ENCODE results near the gene SYNPO2L. TPM values are rescaled to one million over a fixed set of nuclear protein-coding genes. Genes with fewer than 3 reads are reported as not detected.
A peak's percentile ranks its signal among the peaks of the same experiment; 100 is the strongest.

The SYNPO2L gene
- total and polyA plus RNA-seq, 2 donors from 2014 or later: 0.15 to 0.38 TPM

GRCh38 chr10:73627300-73627699 lies 28.5 kb downstream of the SYNPO2L start:
- H3K27me3 ChIP-seq (ENCODE audit: control insufficient read depth, insufficient read depth, low read length): no peaks in the 10 kb centered on the region
- DNase-seq: no peak
- H3K9me3 ChIP-seq (ENCODE audit: control insufficient read depth in 2 of 3, insufficient read depth in 1 of 3, low read length in 3 of 3): no peaks in the 10 kb centered on the region
- no peaks in the 10 kb centered on the region for H3K4me1 ChIP-seq (ENCODE audit: control insufficient read depth in 2 of 3, insufficient read depth in 2 of 3, low read depth in 1 of 3, low read length in 3 of 3)
- H3K36me3 ChIP-seq (ENCODE audit: control insufficient read depth in 2 of 3, insufficient read depth in 3 of 3, low read length in 3 of 3): no peaks in the 10 kb centered on the region
- intact Hi-C loops (cut with DNase I): no loop called here
- no peak overlapping the region for H3K27ac ChIP-seq (ENCODE audit: low read depth in 2 of 2, low read length in 2 of 2)
- H3K9ac ChIP-seq (ENCODE audit: low read length in 3 of 3): no peak overlapping the region
- TF ChIP-seq, protein P1, sequence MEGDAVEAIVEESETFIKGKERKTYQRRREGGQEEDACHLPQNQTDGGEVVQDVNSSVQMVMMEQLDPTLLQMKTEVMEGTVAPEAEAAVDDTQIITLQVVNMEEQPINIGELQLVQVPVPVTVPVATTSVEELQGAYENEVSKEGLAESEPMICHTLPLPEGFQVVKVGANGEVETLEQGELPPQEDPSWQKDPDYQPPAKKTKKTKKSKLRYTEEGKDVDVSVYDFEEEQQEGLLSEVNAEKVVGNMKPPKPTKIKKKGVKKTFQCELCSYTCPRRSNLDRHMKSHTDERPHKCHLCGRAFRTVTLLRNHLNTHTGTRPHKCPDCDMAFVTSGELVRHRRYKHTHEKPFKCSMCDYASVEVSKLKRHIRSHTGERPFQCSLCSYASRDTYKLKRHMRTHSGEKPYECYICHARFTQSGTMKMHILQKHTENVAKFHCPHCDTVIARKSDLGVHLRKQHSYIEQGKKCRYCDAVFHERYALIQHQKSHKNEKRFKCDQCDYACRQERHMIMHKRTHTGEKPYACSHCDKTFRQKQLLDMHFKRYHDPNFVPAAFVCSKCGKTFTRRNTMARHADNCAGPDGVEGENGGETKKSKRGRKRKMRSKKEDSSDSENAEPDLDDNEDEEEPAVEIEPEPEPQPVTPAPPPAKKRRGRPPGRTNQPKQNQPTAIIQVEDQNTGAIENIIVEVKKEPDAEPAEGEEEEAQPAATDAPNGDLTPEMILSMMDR (IDR thresholded peaks at IDR 0.05; ENCODE audit: borderline replicate concordance, extremely low read depth, insufficient read depth): no peak
- no peak overlapping the region for H3K4me3 ChIP-seq (ENCODE audit: low read length in 3 of 3)
- no peak for FAIRE-seq

DNA sequence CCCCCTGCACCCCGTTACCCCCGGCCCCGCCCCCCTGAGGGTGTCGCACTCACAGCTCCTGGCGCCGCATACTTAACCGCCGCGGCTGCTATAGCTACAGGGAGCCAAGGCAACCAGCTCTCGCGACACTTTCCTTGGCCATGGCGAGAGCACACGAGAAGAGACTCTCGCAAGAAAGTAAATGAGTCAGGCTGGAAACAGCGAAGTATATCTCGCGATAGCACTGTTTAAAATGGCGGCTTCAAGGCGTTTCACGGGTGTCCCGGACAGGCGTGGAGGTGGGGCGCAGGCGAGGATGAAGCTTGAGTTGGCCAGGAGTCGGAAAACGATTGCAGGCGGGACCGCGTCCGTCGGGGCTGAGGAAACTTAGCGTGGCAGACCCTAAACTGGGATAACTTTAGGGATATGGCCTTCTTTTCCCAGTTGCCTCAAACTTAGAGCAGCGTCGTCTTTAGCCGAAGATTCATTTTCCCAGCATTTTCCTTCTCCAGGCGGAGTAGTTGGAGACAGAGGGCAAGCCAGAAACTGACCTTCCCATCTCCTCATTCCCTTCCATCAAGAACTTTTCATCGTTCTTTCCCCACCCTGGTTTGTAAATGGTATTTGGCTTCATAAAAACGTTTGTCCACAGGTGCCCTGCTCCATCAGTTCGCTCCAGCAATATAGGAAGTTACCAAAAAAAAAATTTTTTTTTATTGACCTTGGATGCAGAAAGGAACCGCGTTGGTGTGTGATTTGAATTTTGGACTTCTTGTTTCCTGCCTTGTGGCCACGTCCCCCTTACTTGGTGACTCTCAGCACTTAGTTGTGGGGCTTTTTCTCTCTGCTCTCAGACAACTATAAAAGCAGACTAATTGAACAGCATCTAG lies 29.7 kb downstream of the SYNPO2L start:
- no peaks in the 10 kb centered on the region for H3K4me1 ChIP-seq (ENCODE audit: control insufficient read depth in 2 of 3, insufficient read depth in 2 of 3, low read depth in 1 of 3, low read length in 3 of 3)
- no peaks in the 10 kb centered on the region for H3K36me3 ChIP-seq (ENCODE audit: control insufficient read depth in 2 of 3, insufficient read depth in 3 of 3, low read length in 3 of 3)
- TF ChIP-seq, protein P1 (IDR thresholded peaks at IDR 0.05; ENCODE audit: borderline replicate concordance, extremely low read depth, insufficient read depth): no peak
- no peak for FAIRE-seq
- peak; percentile 96 to 99 (median 97) for DNase-seq
- H3K27ac ChIP-seq (ENCODE audit: low read depth in 2 of 2, low read length in 2 of 2): peak overlapping the region; percentile 89 to 90
- H3K4me3 ChIP-seq (ENCODE audit: low read length in 3 of 3): peak overlapping the region; percentile 77 to 100 (median 97)
- no peaks in the 10 kb centered on the region for H3K9me3 ChIP-seq (ENCODE audit: control insufficient read depth in 2 of 3, insufficient read depth in 1 of 3, low read length in 3 of 3)
- no peaks in the 10 kb centered on the region for H3K27me3 ChIP-seq (ENCODE audit: control insufficient read depth, insufficient read depth, low read length)
- peak overlapping the region; percentile 81 to 100 (median 99) for H3K9ac ChIP-seq (ENCODE audit: low read length in 3 of 3)
- intact Hi-C loops (cut with DNase I): no loop called here

DNA sequence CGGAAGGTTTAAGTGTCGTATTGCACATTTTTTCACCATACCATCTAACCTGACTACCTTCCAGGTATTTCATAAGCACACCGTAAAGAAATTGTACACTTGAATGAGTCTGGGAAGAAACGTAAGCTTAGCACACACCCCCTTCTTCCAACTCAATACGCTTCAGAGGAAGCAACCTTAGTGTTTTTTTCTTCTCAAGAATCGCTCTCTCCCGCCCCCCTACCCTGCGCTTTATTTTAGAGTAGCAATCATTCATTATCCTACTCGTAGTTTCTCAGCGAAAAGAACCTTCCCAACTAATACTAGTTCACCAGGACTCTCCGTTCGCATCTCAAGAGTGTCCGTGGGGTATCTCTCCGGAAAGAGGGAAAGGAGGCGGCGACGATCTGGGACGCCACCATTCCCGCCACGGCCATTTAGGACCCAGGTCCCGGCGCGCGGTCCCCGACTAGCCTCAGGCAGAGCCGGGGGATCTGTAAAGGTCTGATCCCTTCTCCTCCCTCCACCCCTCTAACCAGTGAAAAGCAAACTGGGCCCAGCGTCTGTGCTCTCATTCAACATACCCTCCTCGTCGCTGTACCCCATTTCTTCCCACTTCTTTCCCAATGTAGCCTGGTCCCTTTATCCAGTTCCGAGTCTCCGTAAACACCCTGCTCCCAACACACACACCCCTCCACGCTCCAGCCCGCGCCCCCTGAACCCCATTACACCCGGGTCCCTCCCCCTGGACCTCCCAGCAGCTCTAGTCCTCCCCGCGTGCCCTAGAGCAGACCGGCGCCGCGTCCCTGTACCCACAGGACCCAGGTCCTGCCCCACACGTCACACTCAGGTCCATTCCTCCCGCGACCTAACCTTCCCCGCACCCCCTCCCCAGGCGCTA lies 30.6 kb downstream of the SYNPO2L start:
- Histone ChIP-seq H3K27ac (ENCODE audit: low read depth in 2 of 2, low read length in 2 of 2) (peak overlapping the region; percentile 56 to 89), H3K9me3 (ENCODE audit: control insufficient read depth in 2 of 3, insufficient read depth in 1 of 3, low read length in 3 of 3) (no peaks in the 10 kb centered on the region), H3K36me3 (ENCODE audit: control insufficient read depth in 2 of 3, insufficient read depth in 3 of 3, low read length in 3 of 3) (no peaks in the 10 kb centered on the region), H3K4me3 (ENCODE audit: low read length in 3 of 3) (peak overlapping the region; percentile 81 to 100 (median 93)), H3K4me1 (ENCODE audit: control insufficient read depth in 2 of 3, insufficient read depth in 2 of 3, low read depth in 1 of 3, low read length in 3 of 3) (no peaks in the 10 kb centered on the region), H3K9ac (ENCODE audit: low read length in 3 of 3) (peak overlapping the region; percentile 65 to 94 (median 92)), H3K27me3 (ENCODE audit: control insufficient read depth, insufficient read depth, low read length) (no peaks in the 10 kb centered on the region)
- TF ChIP-seq, protein P1 (IDR thresholded peaks at IDR 0.05; ENCODE audit: borderline replicate concordance, extremely low read depth, insufficient read depth): no peak
- DNase-seq (peak in 4 of 5 donors; percentile 52 to 80 (median 76)), FAIRE-seq (no peak)
- intact Hi-C loops (cut with DNase I): no loop called here
